Erythroblast (primary cell): ENCODE results near the gene SLC26A9.

Experiments used
- GATA1 ChIP-seq: IDR thresholded peaks from 2 replicates; pipeline ENCODE4 v1.6.1; 2011; ENCODE audit warnings: low read depth, mild to moderate bottlenecking, control low read depth, low read length, moderate library complexity
- POLR2A ChIP-seq: IDR thresholded peaks from 2 replicates; pipeline ENCODE4 v1.6.1; 2011; ENCODE audit warnings: mild to moderate bottlenecking, low read length

GRCh38 chr1:205926213-205926612 lies 17.0 kb downstream of the SLC26A9 start:
- TF ChIP-seq POLR2A (no peak), GATA1 (no peak)
